HUES64 (cell line): Measurements from ENCODE around the gene ZXDC.

Experiments used
- H3K27ac ChIP-seq: 2 replicates; pipeline ENCODE4 v1.7.0; 2013; ENCODE audit warnings: low read depth, low read length, inconsistent platforms
- H3K27me3 ChIP-seq: 2 replicates; pipeline ENCODE4 v1.6.1; 2013; ENCODE audit warnings: mild to moderate bottlenecking, low read length; ENCODE audit not compliant: insufficient read depth
- H3K36me3 ChIP-seq: 2 replicates; pipeline ENCODE4 v1.6.1; 2013; ENCODE audit warnings: mild to moderate bottlenecking, low read length; ENCODE audit not compliant: insufficient read depth
- H3K4me1 ChIP-seq: 2 replicates; pipeline ENCODE4 v1.6.1; 2013; ENCODE audit warnings: mild to moderate bottlenecking, low read length, moderate library complexity; ENCODE audit not compliant: insufficient read depth
- H3K4me3 ChIP-seq: 2 replicates; pipeline ENCODE4 v1.5.1; 2013; ENCODE audit warnings: mild to moderate bottlenecking, low read length, moderate library complexity
- H3K9ac ChIP-seq: 2 replicates; pipeline ENCODE4 v1.6.1; 2013; ENCODE audit warnings: mild to moderate bottlenecking, low read depth, low read length
- H3K9me3 ChIP-seq: 2 replicates; pipeline ENCODE4 v1.6.1; 2013; ENCODE audit warnings: low read depth, low read length; ENCODE audit not compliant: insufficient read depth
- WGBS: fragments of 150-250, 120-280 bp; methylation state at CpG from one replicate; pipeline ENCODE4 v1.1.7; 2013; ENCODE audit warnings: missing lambda C conversion rate; 5-methylcytosine and 5-hydroxymethylcytosine counted together

The ZXDC gene

DNA sequence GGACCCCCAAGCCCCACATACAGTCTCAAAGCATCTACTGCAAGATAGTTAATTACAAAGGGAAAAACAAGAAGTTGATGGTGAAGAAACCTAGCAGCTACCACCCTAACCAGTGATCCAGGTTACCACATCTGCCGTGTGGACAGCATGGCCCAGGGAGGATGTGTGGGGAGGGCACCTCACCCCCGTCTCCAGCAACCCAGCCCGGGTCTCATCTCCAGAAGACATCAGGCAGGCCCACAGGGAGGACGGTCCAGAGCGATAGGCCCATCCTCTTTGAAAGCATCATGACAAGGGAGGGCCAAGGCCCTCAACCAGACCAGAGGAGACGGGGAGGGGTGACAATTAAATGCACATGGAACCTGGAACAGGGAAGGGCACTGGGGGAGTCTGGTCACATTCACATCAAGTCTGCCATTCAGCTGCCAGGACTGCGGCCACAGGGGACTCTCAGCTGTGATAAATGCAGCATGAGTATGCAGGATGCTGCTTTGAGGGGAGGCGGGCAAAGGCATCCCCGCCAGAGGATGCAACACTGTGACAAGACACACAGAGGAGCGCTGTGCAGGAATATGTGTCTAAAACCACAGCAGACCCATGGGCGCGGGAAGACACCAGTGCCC is 18.8 kb downstream of the ZXDC start:
- WGBS: 92% methylated on average over 12 of the region's 12 CpGs
- no peaks in the 10 kb centered on the region for H3K4me1 ChIP-seq
- H3K4me3 ChIP-seq: no peak overlapping the region
- no peaks in the 10 kb centered on the region for H3K9me3 ChIP-seq
- peaks cover 91% of the 10 kb centered on the region for H3K36me3 ChIP-seq
- no peaks in the 10 kb centered on the region for H3K27me3 ChIP-seq
- no peak overlapping the region for H3K27ac ChIP-seq
- H3K9ac ChIP-seq: no peak overlapping the region

DNA sequence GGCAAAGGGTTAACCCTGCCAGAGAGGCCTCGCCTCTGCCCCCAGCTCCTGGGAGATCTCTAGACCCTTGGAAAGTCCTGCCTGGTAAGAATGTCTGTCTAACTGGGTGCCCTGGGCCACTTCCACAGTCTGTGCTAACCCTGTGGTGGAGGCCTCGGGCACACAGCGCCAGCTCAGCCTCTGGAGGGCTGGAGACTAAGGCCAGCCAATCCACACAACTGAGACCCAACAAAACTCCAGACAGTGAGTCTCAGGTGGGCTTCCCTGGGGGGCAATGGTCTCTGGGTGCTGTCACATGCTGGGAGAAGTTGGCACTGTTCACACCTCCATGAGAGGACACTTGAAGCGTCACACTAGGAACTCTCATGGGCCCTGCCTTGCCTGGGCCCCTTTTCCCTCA is 19.5 kb downstream of the ZXDC start:
- H3K9me3 ChIP-seq: no peaks in the 10 kb centered on the region
- peaks cover 91% of the 10 kb centered on the region for H3K36me3 ChIP-seq
- H3K4me3 ChIP-seq: no peak overlapping the region
- whole genome bisulfite sequencing: 83% methylated on average over 4 of the region's 4 CpGs
- H3K9ac ChIP-seq: no peak overlapping the region
- H3K4me1 ChIP-seq: no peaks in the 10 kb centered on the region
- H3K27ac ChIP-seq: no peak overlapping the region
- H3K27me3 ChIP-seq: no peaks in the 10 kb centered on the region

DNA sequence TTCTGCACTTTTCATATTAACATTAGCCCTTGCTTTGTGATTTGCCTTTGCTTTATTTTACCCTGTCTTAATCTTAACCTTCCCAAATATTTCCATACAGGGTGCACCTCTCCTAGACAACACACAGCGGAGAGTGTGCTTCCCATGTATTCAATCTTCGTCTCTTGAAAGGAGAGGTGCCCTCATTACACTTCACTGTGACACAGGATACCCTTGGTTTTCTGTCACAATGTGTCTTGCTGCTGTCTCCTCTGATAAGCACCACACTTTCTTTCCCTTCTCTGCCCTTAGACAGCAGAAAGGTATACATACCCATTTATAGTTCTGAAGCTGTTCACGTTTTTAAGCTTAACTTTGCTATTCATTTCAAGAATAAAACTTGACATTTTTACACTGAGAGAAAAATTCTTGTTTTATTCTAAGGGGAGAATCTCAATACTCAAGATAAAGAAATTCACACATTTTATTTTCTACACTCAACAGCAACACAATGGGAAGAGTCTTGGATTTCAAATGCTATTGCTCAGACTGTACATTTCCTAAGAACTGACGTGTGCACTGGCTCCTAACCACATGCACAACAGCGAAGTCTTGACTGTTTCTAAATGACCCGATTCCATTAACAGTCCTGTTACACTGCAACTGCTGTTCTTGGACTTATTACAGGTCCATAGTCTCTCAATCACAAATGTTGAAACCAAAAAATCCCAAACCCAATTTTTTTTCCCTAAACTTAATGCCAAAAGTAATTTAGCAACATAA is 21.1 kb downstream of the ZXDC start:
- 96% methylated on average over 6 of the region's 6 CpGs for WGBS
- Histone ChIP-seq H3K27me3 (no peaks in the 10 kb centered on the region), H3K4me1 (no peaks in the 10 kb centered on the region), H3K36me3 (peaks cover 88% of the 10 kb centered on the region), H3K9me3 (no peaks in the 10 kb centered on the region), H3K9ac (no peak overlapping the region), H3K4me3 (no peak overlapping the region), H3K27ac (no peak overlapping the region)

DNA sequence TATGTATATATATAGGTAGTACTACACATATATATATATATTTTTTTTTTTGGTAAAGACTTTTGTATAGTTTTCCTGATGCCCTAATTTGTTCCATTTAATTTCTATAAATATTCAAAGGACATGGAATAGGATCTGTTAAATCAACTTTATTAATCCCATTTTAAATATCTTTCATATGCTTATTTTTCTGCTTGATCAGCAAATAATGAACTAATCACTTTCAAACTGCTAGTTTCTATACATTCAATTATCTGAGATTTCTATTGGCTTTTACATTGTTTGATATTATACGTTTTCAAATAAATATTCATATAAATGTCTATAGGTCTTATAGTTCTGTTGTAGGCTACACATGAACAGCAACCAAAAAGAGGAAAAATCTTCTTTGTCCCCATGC is 21.7 kb downstream of the ZXDC start:
- H3K9ac ChIP-seq: no peak overlapping the region
- no peak overlapping the region for H3K4me3 ChIP-seq
- H3K4me1 ChIP-seq: no peaks in the 10 kb centered on the region
- peaks cover 86% of the 10 kb centered on the region for H3K36me3 ChIP-seq
- H3K9me3 ChIP-seq: no peaks in the 10 kb centered on the region
- no CpG with 5 or more reads among the region's 1 CpG for WGBS
- H3K27ac ChIP-seq: no peak overlapping the region
- H3K27me3 ChIP-seq: no peaks in the 10 kb centered on the region

DNA sequence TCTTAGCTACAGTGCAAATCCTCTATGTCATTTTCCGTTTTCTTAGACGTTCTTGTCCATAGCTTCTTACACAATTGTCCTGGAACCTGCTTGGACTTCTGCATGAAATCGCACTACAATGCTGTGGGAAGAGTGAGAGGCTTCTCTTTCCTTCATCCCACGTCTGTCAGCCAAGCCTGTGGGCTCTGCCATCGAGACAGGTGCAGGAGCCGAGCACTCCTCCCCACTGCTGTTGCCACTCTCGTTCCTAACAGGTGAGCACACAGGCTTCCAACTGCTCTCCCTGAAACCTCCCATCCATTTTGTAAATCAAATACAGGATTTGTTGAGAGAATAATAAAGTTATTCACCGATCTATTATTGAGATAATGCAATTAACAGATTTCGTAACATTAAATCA is 23.5 kb downstream of the ZXDC start:
- Histone ChIP-seq H3K9me3 (no peaks in the 10 kb centered on the region), H3K4me1 (no peaks in the 10 kb centered on the region), H3K9ac (no peak overlapping the region), H3K4me3 (no peak overlapping the region), H3K27me3 (no peaks in the 10 kb centered on the region), H3K36me3 (peaks cover 70% of the 10 kb centered on the region), H3K27ac (no peak overlapping the region)
- WGBS: 97% methylated on average over 7 of the region's 9 CpGs

DNA sequence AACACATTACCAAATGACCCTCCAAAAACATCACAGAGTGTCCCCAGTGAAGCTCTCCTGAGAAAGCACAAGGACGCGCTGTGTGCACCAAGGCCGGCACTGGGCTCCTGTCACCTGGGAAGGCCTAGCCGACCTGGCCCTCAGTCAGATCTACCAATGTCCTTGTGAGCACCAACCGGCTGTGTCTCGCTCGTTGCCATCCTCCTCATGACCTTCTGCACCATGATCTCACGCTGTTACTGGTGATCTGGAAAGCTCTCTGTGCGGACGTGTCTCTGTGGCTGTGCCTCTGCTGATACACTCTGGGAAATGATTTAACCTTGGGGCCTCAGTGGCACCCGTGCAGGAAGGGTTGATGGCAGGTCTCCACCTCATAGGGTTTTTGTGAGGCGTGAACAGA is 24.2 kb downstream of the ZXDC start:
- Histone ChIP-seq H3K36me3 (peaks cover 63% of the 10 kb centered on the region), H3K9me3 (no peaks in the 10 kb centered on the region), H3K9ac (no peak overlapping the region), H3K27ac (no peak overlapping the region), H3K27me3 (no peaks in the 10 kb centered on the region), H3K4me3 (no peak overlapping the region), H3K4me1 (peaks cover 3% of the 10 kb centered on the region)
- 96% methylated on average over 12 of the region's 12 CpGs for WGBS

DNA sequence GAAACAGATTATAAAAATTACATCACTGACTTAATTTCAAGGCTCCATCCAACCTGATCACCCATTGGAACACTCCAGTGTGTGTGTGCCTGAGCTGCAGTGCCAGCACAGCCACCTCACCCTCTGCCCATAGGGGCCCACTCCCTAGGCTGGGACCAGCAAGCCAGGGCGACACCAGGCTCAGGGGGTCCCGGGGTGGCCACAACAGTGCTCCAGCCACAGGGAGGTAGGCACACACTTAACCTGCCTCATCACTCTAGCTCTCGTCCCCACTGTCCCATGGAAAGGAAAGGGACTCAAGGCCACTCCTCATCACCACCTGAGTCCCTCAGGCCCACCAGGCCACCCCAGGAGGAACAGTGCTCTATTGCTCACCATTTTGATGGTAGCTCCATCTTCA is 24.9 kb downstream of the ZXDC start:
- H3K27me3 ChIP-seq: no peaks in the 10 kb centered on the region
- peaks cover 5% of the 10 kb centered on the region for H3K4me1 ChIP-seq
- peaks cover 56% of the 10 kb centered on the region for H3K36me3 ChIP-seq
- H3K9me3 ChIP-seq: no peaks in the 10 kb centered on the region
- H3K4me3 ChIP-seq: no peak overlapping the region
- no peak overlapping the region for H3K27ac ChIP-seq
- H3K9ac ChIP-seq: no peak overlapping the region
- WGBS: 98% methylated on average over 3 of the region's 3 CpGs

DNA sequence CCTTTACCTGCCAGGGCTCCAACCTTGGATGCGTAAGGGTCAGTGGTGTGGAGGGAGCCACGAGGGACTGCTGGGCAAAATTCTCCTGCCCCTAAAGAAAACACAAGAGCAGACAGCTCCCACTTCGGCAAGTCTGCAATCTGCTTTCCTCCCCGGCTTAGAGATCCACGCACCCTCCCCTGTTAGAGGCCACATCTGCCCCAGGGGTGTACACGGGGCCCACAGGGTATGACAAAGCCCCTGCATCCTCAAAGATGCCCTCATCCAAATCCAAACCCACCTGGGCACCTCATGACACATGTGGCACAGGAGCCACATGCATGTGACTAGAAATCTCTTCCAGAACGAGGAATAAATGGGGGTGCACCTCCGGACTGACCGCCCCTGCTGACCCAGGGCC is 25.5 kb downstream of the ZXDC start:
- Histone ChIP-seq H3K9ac (no peak overlapping the region), H3K4me3 (no peak overlapping the region), H3K36me3 (peaks cover 52% of the 10 kb centered on the region), H3K27me3 (no peaks in the 10 kb centered on the region), H3K4me1 (peaks cover 5% of the 10 kb centered on the region), H3K9me3 (no peaks in the 10 kb centered on the region), H3K27ac (no peak overlapping the region)
- 82% methylated on average over 9 of the region's 9 CpGs for WGBS

DNA sequence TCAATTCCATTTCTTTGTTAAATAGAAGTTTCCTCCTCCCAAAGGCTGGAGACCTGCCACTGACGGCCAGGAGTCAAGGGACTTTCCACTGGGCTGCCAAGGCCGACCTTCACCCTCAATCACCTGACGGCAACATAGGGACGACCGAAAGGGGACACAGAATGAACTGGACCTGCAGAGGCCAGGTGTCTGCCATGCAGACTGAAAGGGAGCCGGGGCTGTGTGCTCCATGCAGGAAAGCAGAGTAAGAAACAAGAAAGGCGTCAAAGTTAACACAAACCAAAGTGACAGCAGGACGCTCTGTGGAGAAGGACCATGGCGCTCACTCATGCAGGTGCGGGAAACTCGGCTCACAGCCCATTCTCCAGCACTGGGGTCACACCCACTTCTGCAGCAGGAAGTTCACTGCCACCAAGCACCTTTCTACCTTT is 26.1 kb downstream of the ZXDC start:
- Histone ChIP-seq H3K9me3 (no peaks in the 10 kb centered on the region), H3K4me3 (no peak overlapping the region), H3K27me3 (no peaks in the 10 kb centered on the region), H3K36me3 (peaks cover 46% of the 10 kb centered on the region), H3K4me1 (peaks cover 5% of the 10 kb centered on the region), H3K9ac (no peak overlapping the region), H3K27ac (no peak overlapping the region)
- WGBS: 91% methylated on average over 11 of the region's 11 CpGs

DNA sequence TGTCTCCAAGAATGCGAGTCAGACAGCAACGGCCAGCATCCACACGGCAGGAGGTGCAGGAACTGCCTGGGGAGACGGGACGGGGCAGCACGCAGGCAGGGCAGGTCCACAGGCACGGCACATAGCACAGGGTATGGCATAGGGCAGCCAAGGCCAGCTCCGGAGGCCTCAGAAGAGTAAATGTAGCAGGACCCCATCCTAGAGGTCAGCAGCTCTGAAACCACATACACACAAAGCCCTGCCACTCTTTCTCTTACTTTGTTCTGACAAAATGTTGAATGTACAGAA is 26.9 kb downstream of the ZXDC start:
- Histone ChIP-seq H3K27me3 (no peaks in the 10 kb centered on the region), H3K4me1 (peaks cover 5% of the 10 kb centered on the region), H3K9me3 (no peaks in the 10 kb centered on the region), H3K27ac (no peak overlapping the region), H3K9ac (no peak overlapping the region), H3K36me3 (peaks cover 38% of the 10 kb centered on the region), H3K4me3 (no peak overlapping the region)
- 92% methylated on average over 8 of the region's 8 CpGs for WGBS

DNA sequence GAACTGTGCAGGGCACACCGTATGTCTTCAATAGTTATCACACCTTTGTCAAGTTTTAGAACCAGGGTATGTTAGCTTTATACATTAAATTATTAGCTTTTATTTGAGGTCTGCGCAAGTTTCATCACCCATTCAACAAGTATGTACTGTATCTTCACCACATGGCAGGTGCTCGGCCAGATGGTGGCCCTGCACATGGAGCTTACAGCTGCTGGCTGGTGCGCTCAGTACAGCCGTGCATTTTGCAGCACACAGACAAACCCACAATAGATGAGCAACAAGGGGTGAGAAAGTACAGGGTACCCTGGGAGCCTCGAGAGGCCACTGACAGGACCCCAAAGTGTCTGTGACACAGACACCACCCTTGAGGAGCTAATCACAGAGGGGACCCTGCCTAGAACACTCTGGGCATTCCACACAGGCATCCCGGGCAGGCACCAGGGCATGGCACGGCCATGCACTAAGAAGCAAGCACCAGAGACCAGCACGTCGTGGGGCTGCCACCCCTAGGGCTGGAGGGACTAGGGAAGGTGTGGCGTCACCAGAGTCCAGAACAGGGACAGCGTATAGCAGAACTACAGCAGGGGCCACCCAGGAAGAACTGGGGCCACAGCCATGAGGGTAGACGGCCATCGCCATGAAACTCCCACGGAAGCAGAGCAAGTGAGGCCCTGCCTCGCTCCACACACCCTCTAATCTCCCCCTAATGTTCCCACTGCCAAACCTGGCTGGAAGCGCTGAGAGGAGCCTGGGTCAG is 27.4 kb downstream of the ZXDC start:
- Histone ChIP-seq H3K27me3 (no peaks in the 10 kb centered on the region), H3K9me3 (no peaks in the 10 kb centered on the region), H3K9ac (no peak overlapping the region), H3K4me3 (no peak overlapping the region), H3K36me3 (peaks cover 36% of the 10 kb centered on the region), H3K27ac (no peak overlapping the region), H3K4me1 (peaks cover 5% of the 10 kb centered on the region)
- WGBS: 95% methylated on average over 16 of the region's 17 CpGs
